SK-N-DZ (cell line): ENCODE results near the gene ZNF124. TPM values are rescaled to one million over a fixed set of nuclear protein-coding genes. Genes with fewer than 3 reads are reported as not detected.
"Not testable (repeated sequence)": the region's sequence is repeated elsewhere in the genome, so short reads cannot be mapped to it uniquely, and the experiment has no call there.

Experiments used
- DNase-seq: peaks from one replicate; pipeline ENCODE4 v3.0.0-alpha.2; 2015; ENCODE audit warnings: low spot score
- polyA plus RNA-seq, 2 experiments: library from polyadenylated mRNA; depleted of rRNA; stranded (reverse); fragments of >200 nt; gene quantifications; 2 replicates each; pipeline ENCODE4 v1.2.3, GENCODE V29; 2014

The ZNF124 gene
- polyA plus RNA-seq (2014; cell fraction: cytosol; rRNA removed): 18.7 and 21.2 TPM in 2 replicates
- polyA plus RNA-seq (2014; cell fraction: nucleus; rRNA removed): 10.2 and 17.0 TPM in 2 replicates

GRCh38 chr1:247171875-247172563, at the start of gene ZNF124:
Gene ZNF124, minus strand, starts transcription at chr1:247172020. Its CDS starts 143 bp downstream, at chr1:247171877.
- DNase-seq: peak; percentile 40

GRCh38 chr1:247220280-247220679, 48.5 kb upstream of the ZNF124 start:
- not testable (repeated sequence) for DNase-seq

- no peak for DNase-seq
Observed at GRCh38 chr1:247218121-247218651, 46.4 kb upstream of the ZNF124 start.

GRCh38 chr1:247216261-247216660, 44.4 kb upstream of the ZNF124 start:
- DNase-seq: no peak

- DNase-seq: no peak
Observed at GRCh38 chr1:247212627-247213617, 41.1 kb upstream of the ZNF124 start.

- DNase-seq: no peak
Observed at GRCh38 chr1:247212012-247212411, 40.2 kb upstream of the ZNF124 start.

GRCh38 chr1:247211339-247211738, 39.5 kb upstream of the ZNF124 start:
- peak; percentile 7 for DNase-seq

GRCh38 chr1:247210376-247211117, 38.7 kb upstream of the ZNF124 start:
- DNase-seq: peak; percentile 95

- no peak for DNase-seq
Observed at GRCh38 chr1:247210062-247210375, 38.2 kb upstream of the ZNF124 start.

- no peak for DNase-seq
Observed at GRCh38 chr1:247209396-247209795, 37.6 kb upstream of the ZNF124 start.

GRCh38 chr1:247204177-247204647, 32.4 kb upstream of the ZNF124 start:
- no peak for DNase-seq

GRCh38 chr1:247198781-247199180, 27.0 kb upstream of the ZNF124 start:
- DNase-seq: no peak

GRCh38 chr1:247193958-247194357, 22.1 kb upstream of the ZNF124 start:
- DNase-seq: no peak

GRCh38 chr1:247189981-247190798, 18.4 kb upstream of the ZNF124 start:
- DNase-seq: no peak

- no peak for DNase-seq
Observed at GRCh38 chr1:247185667-247186066, 13.8 kb upstream of the ZNF124 start.

- DNase-seq: peak; percentile 50
Observed at GRCh38 chr1:247184254-247184653, 12.4 kb upstream of the ZNF124 start.

GRCh38 chr1:247182994-247183393, 11.2 kb upstream of the ZNF124 start:
- DNase-seq: no peak

- DNase-seq: no peak
Observed at GRCh38 chr1:247180581-247180980, 8.8 kb upstream of the ZNF124 start.

GRCh38 chr1:247177755-247178154, 5.9 kb upstream of the ZNF124 start:
- no peak for DNase-seq

GRCh38 chr1:247175458-247175857, 3.6 kb upstream of the ZNF124 start:
- no peak for DNase-seq

GRCh38 chr1:247173431-247173830, 1.6 kb upstream of the ZNF124 start:
- no peak for DNase-seq
